IMR-90 (cell line): ENCODE data around the gene CDV3. TPM values are rescaled to one million over a fixed set of nuclear protein-coding genes. Genes with fewer than 3 reads are reported as not detected.

Experiments used
- CHD1 ChIP-seq: IDR thresholded peaks from 2 replicates; pipeline ENCODE4 v1.6.1; 2012; ENCODE audit warnings: low read depth, low read length, improper control_type of control experiment
- FOS ChIP-seq: fragments of 150-350 bp; IDR thresholded peaks from 2 replicates; pipeline ENCODE4 v1.6.1; 2016; ENCODE audit warnings: low read depth, low read length
- RCOR1 ChIP-seq: IDR thresholded peaks from 2 replicates; pipeline ENCODE4 v1.6.1; 2012; ENCODE audit warnings: mild to moderate bottlenecking, low read length, improper control_type of control experiment; ENCODE audit not compliant: insufficient replicate concordance
- SMC3 ChIP-seq: fragments of 150-350 bp; IDR thresholded peaks from 2 replicates; pipeline ENCODE4 v1.6.1; 2016; ENCODE audit warnings: low read depth, mild to moderate bottlenecking, antibody characterized with exemption, low read length, moderate library complexity
- polyA plus RNA-seq, 3 experiments: library from polyadenylated mRNA; depleted of rRNA; stranded (reverse); fragments of >200 nt; gene quantifications; 2 replicates each; pipeline ENCODE4 v1.2.3, GENCODE V29; 2012; ENCODE audit warnings: low replicate concordance in 1 of 3
- total RNA-seq: library from RNA; depleted of rRNA; stranded (reverse); fragments of >200 nt; gene quantifications from 2 replicates; pipeline ENCODE4 v1.2.3, GENCODE V29; 2012

Gene CDV3
- total and polyA plus RNA-seq, 2 of the 4 experiments (the other 2 are of a cell fraction) = 93.6 to 120 TPM

GRCh38 chr3:133572158-133573053 is 1.1 kb upstream of the CDV3 start (continued):
- TF ChIP-seq RCOR1 (no peak), FOS (no peak), SMC3 (no peak), CHD1 (no peak)
